Activated CD4-positive, alpha-beta T cell treated with anti-CD3 and anti-CD28 coated beads for 36 hours (primary cell): Measurements from ENCODE around the gene ALDH5A1. TPM values are rescaled to one million over a fixed set of nuclear protein-coding genes. Genes with fewer than 3 reads are reported as not detected.
A peak's percentile ranks its signal among the peaks of the same experiment; 100 is the strongest.

Source experiments
- ATAC-seq: fragments of 200-7000 bp; cut with Tn5 transposase; one replicate; pipeline ENCODE4 v1.10.0; 2021; ENCODE audit warnings: mild to moderate bottlenecking, moderate library complexity
- CTCF ChIA-PET: fragments of 350-600 bp; sonication (Branson Sonifier 250); formaldehyde crosslinking; loops from one replicate; lab custom pipeline; 2021; ENCODE audit warnings: antibody characterized with exemption; lab: Charles Lee
- POLR2A ChIA-PET: fragments of 350-600 bp; sonication (Branson Sonifier 250); formaldehyde crosslinking; loops from one replicate; lab custom pipeline; 2021; ENCODE audit warnings: antibody characterized with exemption, inconsistent platforms; lab: Charles Lee
- DNase-seq: peaks from one replicate; pipeline ENCODE4 v3.0.0-alpha.2; 2020
- H3K27ac Mint-ChIP-seq: one replicate; pipeline ENCODE4 v1.8.0; 2021; ENCODE audit warnings: mixed read lengths
- H3K27me3 Mint-ChIP-seq: one replicate; pipeline ENCODE4 v1.8.0; 2021; ENCODE audit warnings: mixed read lengths
- H3K36me3 Mint-ChIP-seq: one replicate; pipeline ENCODE4 v1.8.0; 2021; ENCODE audit warnings: low read depth, mixed read lengths
- H3K4me1 Mint-ChIP-seq: one replicate; pipeline ENCODE4 v1.8.0; 2021; ENCODE audit warnings: mixed read lengths
- H3K4me3 Mint-ChIP-seq: one replicate; pipeline ENCODE4 v1.8.0; 2021; ENCODE audit warnings: mild to moderate bottlenecking, moderate library complexity, mixed read lengths
- H3K9me3 Mint-ChIP-seq: one replicate; pipeline ENCODE4 v1.8.0; 2021; ENCODE audit warnings: low read depth, mixed read lengths
- intact Hi-C, 2 experiments: fragments of 100-400 bp; cut with DNase I in 1 of 2; cut with micrococcal nuclease in 1 of 2; formaldehyde crosslinking; loops; one replicate each; pipeline versions ENCODE4 v1.14.2 to v1.15.1; 2022 to 2024; cut with DNase I, micrococcal nuclease
- total RNA-seq, 2 experiments: library from RNA; stranded (reverse); gene quantifications; one replicate each; pipeline ENCODE4 v1.2.3, GENCODE V29; 2021

ALDH5A1 gene
- 10 to 100 TPM; 16.5 to 18.8 TPM for total RNA-seq

- DNase-seq (peak; percentile 92), ATAC-seq (peak; percentile 84)
- ChIA-PET POLR2A (interaction anchor here (0.6 kb wide), 1 partner anchor 679 kb away, joined by 3 read pairs; no protein-coding TSS in a partner anchor), CTCF (interaction anchor here (0.5 to 2.1 kb wide), 13 partner anchors 19 to 359 kb away, joined by 3 to 10 read pairs (median 4); no protein-coding TSS in a partner anchor)
- H3K36me3 Mint-ChIP-seq = peaks cover 16% of the 10 kb centered on the region
- intact Hi-C loops = loop anchor here in 1 of 2 experiments (1.0 to 2.0 kb wide), 3 partner anchors 92 to 171 kb away; partner anchors contain the start of genes MRS2 and TDP2
- H3K4me1 Mint-ChIP-seq = peaks cover 14% of the 10 kb centered on the region
- peak within 1 kb of the TSS; percentile 76 for H3K27ac Mint-ChIP-seq
- H3K9me3 Mint-ChIP-seq = peaks cover 5% of the 10 kb centered on the region
- peak within 1 kb of the TSS; percentile 77 for H3K4me3 Mint-ChIP-seq
- H3K27me3 Mint-ChIP-seq = no peaks in the 10 kb centered on the region
Measured at GRCh38 chr6:24494821-24495795, at the start of gene ALDH5A1. TSS of gene ALDH5A1 (plus strand) at chr6:24494969. CDS start at chr6:24494997, 28 bp downstream.

GRCh38 chr6:24445704-24446103, 49.1 kb upstream of the ALDH5A1 start:
- POLR2A ChIA-PET = no interaction called here
- ATAC-seq = no peak
- intact Hi-C loops = no loop called here
- DNase-seq = no peak
- Mint-ChIP-seq H3K27me3 (no peaks in the 10 kb centered on the region), H3K36me3 (no peaks in the 10 kb centered on the region), H3K27ac (no peak overlapping the region), H3K4me3 (no peak overlapping the region), H3K9me3 (no peaks in the 10 kb centered on the region), H3K4me1 (no peaks in the 10 kb centered on the region)
- CTCF ChIA-PET = no interaction called here

GRCh38 chr6:24446670-24447069, 48.1 kb upstream of the ALDH5A1 start:
- Mint-ChIP-seq H3K9me3 (no peaks in the 10 kb centered on the region), H3K4me1 (no peaks in the 10 kb centered on the region), H3K27ac (no peak overlapping the region), H3K27me3 (no peaks in the 10 kb centered on the region), H3K4me3 (no peak overlapping the region), H3K36me3 (no peaks in the 10 kb centered on the region)
- DNase-seq = no peak
- no peak for ATAC-seq
- CTCF ChIA-PET = interaction anchor here (0.6 kb wide), 1 partner anchor 164 kb away, joined by 4 read pairs; no protein-coding TSS in a partner anchor
- POLR2A ChIA-PET = no interaction called here
- intact Hi-C loops = no loop called here

GRCh38 chr6:24448396-24448795, 46.4 kb upstream of the ALDH5A1 start:
- intact Hi-C loops = no loop called here
- Mint-ChIP-seq H3K4me1 (no peaks in the 10 kb centered on the region), H3K27me3 (no peaks in the 10 kb centered on the region), H3K9me3 (no peaks in the 10 kb centered on the region), H3K4me3 (no peak overlapping the region), H3K27ac (no peak overlapping the region), H3K36me3 (no peaks in the 10 kb centered on the region)
- ATAC-seq = no peak
- POLR2A ChIA-PET = interaction anchor here (0.6 kb wide), 1 partner anchor 76 kb away, joined by 4 read pairs; no protein-coding TSS in a partner anchor
- CTCF ChIA-PET = interaction anchor here (0.9 kb wide), 1 partner anchor 10 kb away, joined by 3 read pairs; no protein-coding TSS in a partner anchor
- DNase-seq = no peak

GRCh38 chr6:24448828-24449525, 45.8 kb upstream of the ALDH5A1 start:
- Mint-ChIP-seq H3K36me3 (no peaks in the 10 kb centered on the region), H3K27ac (no peak overlapping the region), H3K27me3 (no peaks in the 10 kb centered on the region), H3K4me1 (no peaks in the 10 kb centered on the region), H3K4me3 (no peak overlapping the region), H3K9me3 (no peaks in the 10 kb centered on the region)
- CTCF ChIA-PET = interaction anchor here (0.9 kb wide), 1 partner anchor 11 kb away, joined by 3 read pairs; no protein-coding TSS in a partner anchor
- DNase-seq (no peak), ATAC-seq (no peak)
- intact Hi-C loops = no loop called here
- POLR2A ChIA-PET = no interaction called here

GRCh38 chr6:24451581-24452388, 43.0 kb upstream of the ALDH5A1 start:
- H3K4me1 Mint-ChIP-seq = no peaks in the 10 kb centered on the region
- ChIA-PET POLR2A (no interaction called here), CTCF (interaction anchor here (0.6 kb wide), 1 partner anchor 22 kb away, joined by 3 read pairs; no protein-coding TSS in a partner anchor)
- ATAC-seq = no peak
- no peak for DNase-seq
- no peaks in the 10 kb centered on the region for H3K9me3 Mint-ChIP-seq
- H3K27ac Mint-ChIP-seq = no peak overlapping the region
- H3K4me3 Mint-ChIP-seq = no peak overlapping the region
- intact Hi-C loops = no loop called here
- no peaks in the 10 kb centered on the region for H3K27me3 Mint-ChIP-seq
- H3K36me3 Mint-ChIP-seq = no peaks in the 10 kb centered on the region

GRCh38 chr6:24453921-24454320, 40.8 kb upstream of the ALDH5A1 start:
- DNase-seq = no peak
- no peaks in the 10 kb centered on the region for H3K36me3 Mint-ChIP-seq
- H3K4me3 Mint-ChIP-seq = no peak overlapping the region
- H3K4me1 Mint-ChIP-seq = no peaks in the 10 kb centered on the region
- ChIA-PET POLR2A (no interaction called here), CTCF (no interaction called here)
- no peak for ATAC-seq
- no peaks in the 10 kb centered on the region for H3K27me3 Mint-ChIP-seq
- intact Hi-C loops = no loop called here
- H3K9me3 Mint-ChIP-seq = no peaks in the 10 kb centered on the region
- no peak overlapping the region for H3K27ac Mint-ChIP-seq

GRCh38 chr6:24454452-24454851, 40.3 kb upstream of the ALDH5A1 start:
- Mint-ChIP-seq H3K27me3 (no peaks in the 10 kb centered on the region), H3K4me3 (no peak overlapping the region), H3K9me3 (no peaks in the 10 kb centered on the region), H3K27ac (no peak overlapping the region), H3K4me1 (no peaks in the 10 kb centered on the region), H3K36me3 (no peaks in the 10 kb centered on the region)
- no peak for DNase-seq
- POLR2A ChIA-PET = no interaction called here
- intact Hi-C loops = no loop called here
- CTCF ChIA-PET = no interaction called here
- ATAC-seq = no peak

GRCh38 chr6:24455061-24455460, 39.7 kb upstream of the ALDH5A1 start:
- intact Hi-C loops = no loop called here
- H3K9me3 Mint-ChIP-seq = no peaks in the 10 kb centered on the region
- no peak overlapping the region for H3K4me3 Mint-ChIP-seq
- no peak overlapping the region for H3K27ac Mint-ChIP-seq
- POLR2A ChIA-PET = no interaction called here
- CTCF ChIA-PET = no interaction called here
- DNase-seq (no peak), ATAC-seq (no peak)
- no peaks in the 10 kb centered on the region for H3K36me3 Mint-ChIP-seq
- no peaks in the 10 kb centered on the region for H3K4me1 Mint-ChIP-seq
- H3K27me3 Mint-ChIP-seq = no peaks in the 10 kb centered on the region

- Mint-ChIP-seq H3K9me3 (no peaks in the 10 kb centered on the region), H3K27me3 (no peaks in the 10 kb centered on the region), H3K4me3 (no peak overlapping the region), H3K4me1 (no peaks in the 10 kb centered on the region), H3K36me3 (no peaks in the 10 kb centered on the region), H3K27ac (no peak overlapping the region)
- intact Hi-C loops = no loop called here
- ATAC-seq (no peak), DNase-seq (no peak)
- POLR2A ChIA-PET = no interaction called here
- CTCF ChIA-PET = no interaction called here
Measured at GRCh38 chr6:24458134-24458533, 36.6 kb upstream of the ALDH5A1 start.

GRCh38 chr6:24458941-24459340, 35.8 kb upstream of the ALDH5A1 start:
- H3K27ac Mint-ChIP-seq = no peak overlapping the region
- H3K9me3 Mint-ChIP-seq = no peaks in the 10 kb centered on the region
- CTCF ChIA-PET = interaction anchor here (0.7 kb wide), 1 partner anchor 99 kb away, joined by 4 read pairs; no protein-coding TSS in a partner anchor
- POLR2A ChIA-PET = no interaction called here
- no peak overlapping the region for H3K4me3 Mint-ChIP-seq
- DNase-seq (no peak), ATAC-seq (no peak)
- H3K4me1 Mint-ChIP-seq = no peaks in the 10 kb centered on the region
- intact Hi-C loops = no loop called here
- H3K27me3 Mint-ChIP-seq = no peaks in the 10 kb centered on the region
- H3K36me3 Mint-ChIP-seq = no peaks in the 10 kb centered on the region
